ENCODE measurements around the gene ZNF385D. TPM values are rescaled to one million over a fixed set of nuclear protein-coding genes. Genes with fewer than 3 reads are reported as not detected.
"Not testable (repeated sequence)": the region's sequence is repeated elsewhere in the genome, so short reads cannot be mapped to it uniquely, and the experiment has no call there.

Gene ZNF385D
- total RNA-seq, 1 experiment from 2014 or later = not detected

DNA sequence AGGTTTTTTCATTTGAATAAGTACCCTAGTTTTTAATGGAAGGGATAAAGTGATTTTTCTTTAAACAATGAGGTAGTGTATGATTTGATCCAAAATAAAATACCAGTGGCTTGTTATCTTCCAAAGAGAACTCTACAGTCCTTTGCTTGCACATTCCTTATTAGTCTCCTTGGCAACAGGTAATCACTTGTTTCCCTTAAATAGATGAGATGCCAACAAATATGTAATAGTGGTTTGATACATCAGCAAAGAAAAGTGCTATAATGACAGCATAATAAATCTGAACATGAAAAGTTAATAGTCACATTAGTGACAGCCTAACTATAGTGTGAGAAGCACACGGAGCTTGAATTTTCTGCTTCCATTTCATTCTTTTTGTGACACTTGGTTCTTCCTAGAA, 360.2 kb downstream of the ZNF385D start:
- Histone ChIP-seq H3K9me3 (ENCODE audit: low read depth, low read length, poor library complexity, severe bottlenecking) (peaks cover 30% of the 10 kb centered on the region), H3K27ac (ENCODE audit: low read depth, low read length, poor library complexity, severe bottlenecking) (no peak overlapping the region), H3K27me3 (replicated peaks; ENCODE audit: insufficient read depth, low read depth, low read length, poor library complexity) (no peaks in the 10 kb centered on the region), H3K4me1 (ENCODE audit: insufficient read depth, low read length, poor library complexity, severe bottlenecking) (no peaks in the 10 kb centered on the region), H3K36me3 (ENCODE audit: insufficient read depth, low read length, poor library complexity, severe bottlenecking) (no peaks in the 10 kb centered on the region), H3K4me3 (ENCODE audit: low read depth, low read length, poor library complexity, severe bottlenecking) (no peak overlapping the region)
- DNase-seq (ENCODE audit: low spot score) = no peak
- no TSS peak for BruUV-seq (replicated peaks)
- ChIA-PET POLR2A (ENCODE audit: low non-redundant PET) (no interaction called here), CTCF (no interaction called here)
- TF ChIP-seq, protein P1, sequence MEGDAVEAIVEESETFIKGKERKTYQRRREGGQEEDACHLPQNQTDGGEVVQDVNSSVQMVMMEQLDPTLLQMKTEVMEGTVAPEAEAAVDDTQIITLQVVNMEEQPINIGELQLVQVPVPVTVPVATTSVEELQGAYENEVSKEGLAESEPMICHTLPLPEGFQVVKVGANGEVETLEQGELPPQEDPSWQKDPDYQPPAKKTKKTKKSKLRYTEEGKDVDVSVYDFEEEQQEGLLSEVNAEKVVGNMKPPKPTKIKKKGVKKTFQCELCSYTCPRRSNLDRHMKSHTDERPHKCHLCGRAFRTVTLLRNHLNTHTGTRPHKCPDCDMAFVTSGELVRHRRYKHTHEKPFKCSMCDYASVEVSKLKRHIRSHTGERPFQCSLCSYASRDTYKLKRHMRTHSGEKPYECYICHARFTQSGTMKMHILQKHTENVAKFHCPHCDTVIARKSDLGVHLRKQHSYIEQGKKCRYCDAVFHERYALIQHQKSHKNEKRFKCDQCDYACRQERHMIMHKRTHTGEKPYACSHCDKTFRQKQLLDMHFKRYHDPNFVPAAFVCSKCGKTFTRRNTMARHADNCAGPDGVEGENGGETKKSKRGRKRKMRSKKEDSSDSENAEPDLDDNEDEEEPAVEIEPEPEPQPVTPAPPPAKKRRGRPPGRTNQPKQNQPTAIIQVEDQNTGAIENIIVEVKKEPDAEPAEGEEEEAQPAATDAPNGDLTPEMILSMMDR (conservative IDR thresholded peaks at IDR 0.05; ENCODE audit: low read depth, low read length) = no peak
- no peak for TF ChIP-seq EZH2 (IDR thresholded peaks at IDR 0.05; ENCODE audit: borderline replicate concordance, low read depth, low read length, poor library complexity, severe bottlenecking)
- intact Hi-C loops (cut with micrococcal nuclease; ENCODE audit: unreplicated experiment) = no loop called here

DNA sequence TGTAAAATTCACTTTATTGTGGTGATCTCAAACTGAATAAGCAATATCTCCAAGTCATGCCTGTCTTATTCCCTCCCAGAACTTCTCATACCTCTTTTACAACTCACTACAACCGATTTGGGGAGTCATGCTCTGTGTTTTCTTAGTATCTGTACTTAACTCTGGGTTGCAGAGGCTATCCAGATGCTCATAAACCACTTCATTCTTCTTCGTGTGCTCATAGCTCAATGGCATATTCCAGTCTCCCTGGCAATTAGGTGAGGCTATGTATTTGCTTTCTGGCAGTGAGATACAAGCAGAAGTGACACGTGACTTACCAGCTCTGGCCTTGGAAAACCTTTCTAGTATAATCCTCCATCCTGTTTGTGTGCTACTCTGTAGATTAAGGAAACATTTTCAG, 360.9 kb downstream of the ZNF385D start:
- ChIA-PET POLR2A (ENCODE audit: low non-redundant PET) (no interaction called here), CTCF (no interaction called here)
- Histone ChIP-seq H3K4me3 (ENCODE audit: low read depth, low read length, poor library complexity, severe bottlenecking) (no peak overlapping the region), H3K4me1 (ENCODE audit: insufficient read depth, low read length, poor library complexity, severe bottlenecking) (no peaks in the 10 kb centered on the region), H3K36me3 (ENCODE audit: insufficient read depth, low read length, poor library complexity, severe bottlenecking) (no peaks in the 10 kb centered on the region), H3K27me3 (replicated peaks; ENCODE audit: insufficient read depth, low read depth, low read length, poor library complexity) (no peaks in the 10 kb centered on the region), H3K9me3 (ENCODE audit: low read depth, low read length, poor library complexity, severe bottlenecking) (peaks cover 30% of the 10 kb centered on the region), H3K27ac (ENCODE audit: low read depth, low read length, poor library complexity, severe bottlenecking) (no peak overlapping the region)
- no TSS peak for BruUV-seq (replicated peaks)
- intact Hi-C loops (cut with micrococcal nuclease; ENCODE audit: unreplicated experiment) = no loop called here
- DNase-seq (ENCODE audit: low spot score) = no peak
- TF ChIP-seq, protein P1 (conservative IDR thresholded peaks at IDR 0.05; ENCODE audit: low read depth, low read length) = no peak
- no peak for TF ChIP-seq EZH2 (IDR thresholded peaks at IDR 0.05; ENCODE audit: borderline replicate concordance, low read depth, low read length, poor library complexity, severe bottlenecking)

DNA sequence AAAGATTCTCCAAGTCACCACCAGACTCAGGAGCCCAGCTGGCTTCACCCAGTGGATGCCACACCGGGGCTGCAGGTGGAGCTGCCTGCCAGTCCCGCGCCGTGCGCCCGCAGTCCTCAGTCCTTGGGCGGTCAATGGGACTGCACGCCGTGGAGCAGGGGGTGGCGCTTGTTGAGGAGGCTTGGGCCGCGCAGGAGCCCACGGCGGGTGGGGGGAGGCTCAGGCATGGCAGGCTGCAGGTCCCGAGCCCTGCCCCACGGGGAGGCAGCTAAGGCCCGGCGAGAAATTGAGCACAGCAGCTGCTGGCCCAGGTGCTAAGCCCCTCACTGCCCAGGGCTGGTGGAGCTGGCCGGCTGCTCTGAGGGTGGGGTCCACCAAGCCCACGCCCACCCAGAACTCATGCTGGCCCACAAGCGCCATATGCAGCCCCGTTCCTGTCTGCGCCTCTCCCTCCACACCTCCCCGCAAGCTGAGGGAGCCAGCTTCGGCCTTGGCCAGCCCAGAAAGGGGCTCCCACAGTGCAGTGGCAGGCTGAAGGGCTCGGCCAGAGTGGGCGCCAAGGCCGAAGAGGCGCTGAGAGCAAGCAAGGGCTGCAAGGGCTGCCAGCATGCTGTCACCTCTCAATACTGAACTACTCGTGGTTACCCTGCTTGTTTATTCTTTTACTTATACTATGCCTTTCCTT, 363.7 kb downstream of the ZNF385D start:
- intact Hi-C loops (cut with micrococcal nuclease; ENCODE audit: unreplicated experiment); POLR2A ChIA-PET (ENCODE audit: low non-redundant PET); H3K4me3 ChIP-seq (ENCODE audit: low read depth, low read length, poor library complexity, severe bottlenecking); BruUV-seq (replicated peaks); H3K27me3 ChIP-seq (replicated peaks; ENCODE audit: insufficient read depth, low read depth, low read length, poor library complexity); H3K4me1 ChIP-seq (ENCODE audit: insufficient read depth, low read length, poor library complexity, severe bottlenecking); DNase-seq (ENCODE audit: low spot score); CTCF ChIA-PET; H3K36me3 ChIP-seq (ENCODE audit: insufficient read depth, low read length, poor library complexity, severe bottlenecking); H3K27ac ChIP-seq (ENCODE audit: low read depth, low read length, poor library complexity, severe bottlenecking): not testable (repeated sequence)
- peaks cover 35% of the 10 kb centered on the region for H3K9me3 ChIP-seq (ENCODE audit: low read depth, low read length, poor library complexity, severe bottlenecking)

DNA sequence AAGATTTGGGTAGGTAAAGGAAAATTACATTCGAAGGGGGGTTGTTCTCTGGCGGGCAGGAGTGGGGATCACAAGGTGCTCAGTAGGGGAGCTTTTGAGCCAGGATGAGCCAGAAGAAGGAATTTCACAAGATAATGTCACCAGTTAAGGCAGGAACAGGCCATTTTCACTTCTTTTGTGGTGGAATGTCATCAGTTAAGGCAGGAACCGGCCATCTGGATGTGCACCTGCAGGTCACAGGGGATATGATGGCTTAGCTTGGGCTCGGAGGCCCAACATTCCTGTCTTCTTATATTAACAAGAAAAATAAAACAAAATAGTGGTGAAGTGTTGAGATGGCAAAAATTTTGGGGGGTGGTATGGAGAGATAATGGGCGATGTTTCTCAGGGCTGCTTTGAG, 373.0 kb downstream of the ZNF385D start:
- POLR2A ChIA-PET (ENCODE audit: low non-redundant PET); BruUV-seq (replicated peaks): not testable (repeated sequence)

More for the DNA sequence above, 373.0 kb downstream of the ZNF385D start:
- H3K4me1 ChIP-seq (ENCODE audit: insufficient read depth, low read length, poor library complexity, severe bottlenecking); intact Hi-C loops (cut with micrococcal nuclease; ENCODE audit: unreplicated experiment); CTCF ChIA-PET; H3K4me3 ChIP-seq (ENCODE audit: low read depth, low read length, poor library complexity, severe bottlenecking); H3K27me3 ChIP-seq (replicated peaks; ENCODE audit: insufficient read depth, low read depth, low read length, poor library complexity); DNase-seq (ENCODE audit: low spot score); H3K27ac ChIP-seq (ENCODE audit: low read depth, low read length, poor library complexity, severe bottlenecking); H3K36me3 ChIP-seq (ENCODE audit: insufficient read depth, low read length, poor library complexity, severe bottlenecking): not testable (repeated sequence)
- H3K9me3 ChIP-seq (ENCODE audit: low read depth, low read length, poor library complexity, severe bottlenecking) = peaks cover 20% of the 10 kb centered on the region
